ENCODE measurements around the gene CIAPIN1. TPM values are rescaled to one million over a fixed set of nuclear protein-coding genes. Genes with fewer than 3 reads are reported as not detected.

CIAPIN1 gene
- total RNA-seq, 1 experiment from 2014 or later = 68.5 TPM

DNA sequence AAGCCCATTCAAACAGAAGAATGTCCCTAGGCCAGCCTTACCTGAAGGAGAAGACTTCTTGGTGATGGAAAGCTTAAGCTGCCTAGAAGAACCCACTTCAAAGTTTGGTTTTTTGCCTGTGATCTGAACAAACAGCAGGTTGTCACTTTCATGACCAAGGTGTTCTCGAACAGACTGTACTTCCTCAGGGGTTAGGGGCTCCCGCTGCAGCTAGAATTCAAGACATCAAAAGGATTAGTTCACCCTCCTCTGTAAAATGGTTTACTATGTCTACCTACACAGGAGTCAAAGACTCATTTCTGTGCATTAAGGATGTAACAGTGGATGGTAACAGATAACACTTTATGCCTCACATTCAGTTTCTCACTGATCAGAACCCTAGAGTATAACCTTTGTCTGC is 13.2 kb downstream of the CIAPIN1 start:
- Histone ChIP-seq H3K27ac (ENCODE audit: low read depth, low read length) (no peak overlapping the region), H3K4me1 (ENCODE audit: control insufficient read depth in 1 of 2, insufficient read depth in 2 of 2, low read length in 2 of 2) (no peaks in the 10 kb centered on the region), H3K9me2 (ENCODE audit: insufficient read depth) (no peaks in the 10 kb centered on the region), H3K79me2 (ENCODE audit: insufficient read depth, low read length) (no peaks in the 10 kb centered on the region), H3K4me3 (replicated peaks in 1 of 2; ENCODE audit: low read depth in 1 of 2, low read length in 2 of 2) (no peak overlapping the region), H4K20me1 (ENCODE audit: insufficient read depth) (no peaks in the 10 kb centered on the region), H3K27me3 (ENCODE audit: insufficient read depth, low read length) (no peaks in the 10 kb centered on the region), H2AFZ (ENCODE audit: low read depth, low read length, poor library complexity, severe bottlenecking) (no peak overlapping the region), H3K36me3 (ENCODE audit: control insufficient read depth in 1 of 2, insufficient read depth in 2 of 2, low read length in 2 of 2) (peaks cover 72 to 73% of the 10 kb centered on the region in 2 experiments), H3K9ac (ENCODE audit: low read length) (no peak overlapping the region), H3K4me2 (ENCODE audit: low read length) (no peak overlapping the region), H3K9me3 (ENCODE audit: control insufficient read depth in 1 of 2, insufficient read depth in 1 of 2, low read depth in 1 of 2, low read length in 2 of 2) (no peaks in the 10 kb centered on the region)
- ChIA-PET RAD21 (ENCODE audit: low non-redundant PET in 1 of 2, low total read pairs in 2 of 2, uncharacterized antibody in 2 of 2, unreplicated experiment in 2 of 2) (no interaction called here), CTCF (no interaction called here), POLR2A (no interaction called here)
- ATAC-seq = no peak
- no TSS peak for BruUV-seq (replicated peaks)
- no peak for DNase-seq (ENCODE audit: low read depth, low spot score)
- intact Hi-C loops (cut with micrococcal nuclease) = no loop called here
- TF ChIP-seq SP1 (IDR thresholded peaks at IDR 0.05; ENCODE audit: low read depth) (no peak), ZFX (IDR thresholded peaks at IDR 0.05) (no peak), CEBPB (IDR thresholded peaks at IDR 0.05; ENCODE audit: low read depth) (no peak), TCF7L2 (IDR thresholded peaks at IDR 0.05; ENCODE audit: borderline replicate concordance, extremely low read depth, insufficient read depth, insufficient read length) (no peak), POLR2A (IDR thresholded peaks at IDR 0.05; ENCODE audit: borderline replicate concordance, extremely low read depth, insufficient read depth, insufficient read length) (no peak), EZH2 (IDR thresholded peaks at IDR 0.05) (no peak), JUND (IDR thresholded peaks at IDR 0.05) (no peak), SIN3A (IDR thresholded peaks at IDR 0.05; ENCODE audit: low read depth) (no peak), YY1 (IDR thresholded peaks at IDR 0.05; ENCODE audit: extremely low read depth, insufficient replicate concordance, low read depth, low read length) (no peak)
- TF ChIP-seq, protein P1, sequence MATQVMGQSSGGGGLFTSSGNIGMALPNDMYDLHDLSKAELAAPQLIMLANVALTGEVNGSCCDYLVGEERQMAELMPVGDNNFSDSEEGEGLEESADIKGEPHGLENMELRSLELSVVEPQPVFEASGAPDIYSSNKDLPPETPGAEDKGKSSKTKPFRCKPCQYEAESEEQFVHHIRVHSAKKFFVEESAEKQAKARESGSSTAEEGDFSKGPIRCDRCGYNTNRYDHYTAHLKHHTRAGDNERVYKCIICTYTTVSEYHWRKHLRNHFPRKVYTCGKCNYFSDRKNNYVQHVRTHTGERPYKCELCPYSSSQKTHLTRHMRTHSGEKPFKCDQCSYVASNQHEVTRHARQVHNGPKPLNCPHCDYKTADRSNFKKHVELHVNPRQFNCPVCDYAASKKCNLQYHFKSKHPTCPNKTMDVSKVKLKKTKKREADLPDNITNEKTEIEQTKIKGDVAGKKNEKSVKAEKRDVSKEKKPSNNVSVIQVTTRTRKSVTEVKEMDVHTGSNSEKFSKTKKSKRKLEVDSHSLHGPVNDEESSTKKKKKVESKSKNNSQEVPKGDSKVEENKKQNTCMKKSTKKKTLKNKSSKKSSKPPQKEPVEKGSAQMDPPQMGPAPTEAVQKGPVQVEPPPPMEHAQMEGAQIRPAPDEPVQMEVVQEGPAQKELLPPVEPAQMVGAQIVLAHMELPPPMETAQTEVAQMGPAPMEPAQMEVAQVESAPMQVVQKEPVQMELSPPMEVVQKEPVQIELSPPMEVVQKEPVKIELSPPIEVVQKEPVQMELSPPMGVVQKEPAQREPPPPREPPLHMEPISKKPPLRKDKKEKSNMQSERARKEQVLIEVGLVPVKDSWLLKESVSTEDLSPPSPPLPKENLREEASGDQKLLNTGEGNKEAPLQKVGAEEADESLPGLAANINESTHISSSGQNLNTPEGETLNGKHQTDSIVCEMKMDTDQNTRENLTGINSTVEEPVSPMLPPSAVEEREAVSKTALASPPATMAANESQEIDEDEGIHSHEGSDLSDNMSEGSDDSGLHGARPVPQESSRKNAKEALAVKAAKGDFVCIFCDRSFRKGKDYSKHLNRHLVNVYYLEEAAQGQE (IDR thresholded peaks at IDR 0.05; ENCODE audit: low read depth) = no peak
